Measurements from ENCODE around the gene STAG2. TPM values are rescaled to one million over a fixed set of nuclear protein-coding genes. Genes with fewer than 3 reads are reported as not detected.
"Not testable (repeated sequence)": the region's sequence is repeated elsewhere in the genome, so short reads cannot be mapped to it uniquely, and the experiment has no call there.

STAG2 gene
- total RNA-seq, 4 donors from 2014 or later, result 22.6 to 78.0 (median 50.7) TPM

- Histone ChIP-seq H3K9me3 (no peaks in the 10 kb centered on the region), H3K36me3 (peaks cover 0 to 37% (median 0%) of the 10 kb centered on the region in 3 donors), H3K4me1 (no peaks in the 10 kb centered on the region), H3K4me3 (no peak overlapping the region), H3K27ac (no peak overlapping the region), H3K27me3 (no peaks in the 10 kb centered on the region)
- intact Hi-C loops (cut with DNase I), result no loop called here
- 50 to 78% methylated on average over 1 of the region's 1 CpG for WGBS, 2 donors
- DNase-seq, result no peak
- TF ChIP-seq CTCF (IDR thresholded peaks at IDR 0.05), result no peak
- no peak for TF ChIP-seq POLR2A (IDR thresholded peaks at IDR 0.05)
These were observed 80.5 kb downstream of the STAG2 start for GRCh38 chrX:124042042-124042441.

- no peak overlapping the region for H3K27ac ChIP-seq
- intact Hi-C loops (cut with DNase I), result no loop called here
- H3K4me1 ChIP-seq, result no peaks in the 10 kb centered on the region
- peaks cover 0 to 39% (median 0%) of the 10 kb centered on the region in 3 donors for H3K36me3 ChIP-seq
- DNase-seq, result no peak
- H3K4me3 ChIP-seq, result no peak overlapping the region
- WGBS, 2 donors, result 33 to 54% methylated on average over 4 of the region's 4 CpGs
- H3K9me3 ChIP-seq, result no peaks in the 10 kb centered on the region
- H3K27me3 ChIP-seq, result no peaks in the 10 kb centered on the region
- TF ChIP-seq POLR2A (IDR thresholded peaks at IDR 0.05) (no peak), CTCF (IDR thresholded peaks at IDR 0.05) (no peak)
These were observed 83.6 kb downstream of the STAG2 start for GRCh38 chrX:124045109-124045508.

GRCh38 chrX:124084417-124084816, 122.9 kb downstream of the STAG2 start:
- H3K4me1 ChIP-seq; H3K27ac ChIP-seq; H3K9me3 ChIP-seq; H3K27me3 ChIP-seq; DNase-seq; intact Hi-C loops (cut with DNase I); H3K4me3 ChIP-seq: not testable (repeated sequence)
- 71 to 100% methylated on average over 3 to 6 of the region's 6 CpGs for WGBS, 2 donors
- H3K36me3 ChIP-seq, result peaks cover 0 to 95% (median 0%) of the 10 kb centered on the region in 3 donors

GRCh38 chrX:124085063-124085462, 123.6 kb downstream of the STAG2 start:
- peaks cover 0 to 92% (median 0%) of the 10 kb centered on the region in 3 donors for H3K36me3 ChIP-seq
- WGBS, 2 donors, result 78 to 92% methylated on average over 2 of the region's 2 CpGs
- no peaks in the 10 kb centered on the region for H3K27me3 ChIP-seq
- intact Hi-C loops (cut with DNase I), result no loop called here
- no peaks in the 10 kb centered on the region for H3K9me3 ChIP-seq
- no peak for TF ChIP-seq POLR2A (IDR thresholded peaks at IDR 0.05)
- TF ChIP-seq CTCF (IDR thresholded peaks at IDR 0.05), result no peak
- H3K4me3 ChIP-seq, result no peak overlapping the region
- DNase-seq, result no peak
- no peaks in the 10 kb centered on the region for H3K4me1 ChIP-seq
- H3K27ac ChIP-seq, result no peak overlapping the region

GRCh38 chrX:124086411-124086810, 124.9 kb downstream of the STAG2 start:
- intact Hi-C loops (cut with DNase I), result no loop called here
- 55 to 65% methylated on average over 7 of the region's 7 CpGs for WGBS, 2 donors
- TF ChIP-seq POLR2A (IDR thresholded peaks at IDR 0.05) (no peak), CTCF (IDR thresholded peaks at IDR 0.05) (no peak)
- DNase-seq, result no peak
- no peaks in the 10 kb centered on the region for H3K9me3 ChIP-seq
- H3K27me3 ChIP-seq, result no peaks in the 10 kb centered on the region
- H3K4me3 ChIP-seq, result no peak overlapping the region
- H3K36me3 ChIP-seq, result peaks cover 0 to 93% (median 0%) of the 10 kb centered on the region in 3 donors
- H3K4me1 ChIP-seq, result no peaks in the 10 kb centered on the region
- no peak overlapping the region for H3K27ac ChIP-seq

Data from esophagus squamous epithelium (tissue), 5 donors.